Upper lobe of right lung (tissue), 1 donor: Measurements from ENCODE around the gene OSM. TPM values are rescaled to one million over a fixed set of nuclear protein-coding genes. Genes with fewer than 3 reads are reported as not detected.

ENCODE experiments used
- ATAC-seq: fragments of 200-7000 bp; cut with Tn5 transposase; one replicate; pipeline ENCODE4 v1.9.1; 2020; ENCODE audit warnings: mild to moderate bottlenecking, moderate library complexity
- DNase-seq: peaks from one replicate; pipeline ENCODE4 v3.0.0-alpha.2; 2020
- H3K27ac ChIP-seq: fragments of 200-600 bp; one replicate; pipeline ENCODE4 v1.8.0; 2022
- H3K27me3 ChIP-seq: fragments of 200-600 bp; one replicate; pipeline ENCODE4 v1.8.0; 2022; ENCODE audit warnings: mild to moderate bottlenecking
- H3K36me3 ChIP-seq: fragments of 200-600 bp; one replicate; pipeline ENCODE4 v1.8.0; 2022
- H3K4me1 ChIP-seq: fragments of 200-600 bp; one replicate; pipeline ENCODE4 v1.8.0; 2022
- H3K4me3 ChIP-seq: fragments of 200-600 bp; one replicate; pipeline ENCODE4 v1.8.0; 2022; ENCODE audit warnings: mild to moderate bottlenecking
- H3K9me3 ChIP-seq: fragments of 200-600 bp; one replicate; pipeline ENCODE4 v1.8.0; 2022
- intact Hi-C: fragments of 100-400 bp; cut with DNase I; formaldehyde crosslinking; loops from one replicate; pipeline ENCODE4 v1.11.0; 2022
- total RNA-seq: library from RNA; stranded (reverse); fragmentation: NEBNext Ultra II Directional; extraction: Animal tissue kit (Norgen Biotek cat#: 25700); gene quantifications from one replicate; pipeline ENCODE4 v1.2.1, GENCODE V29; 2021
- TF ChIP-seq, protein P1 (sequence below): fragments of 200-600 bp; IDR thresholded peaks from one replicate; pipeline ENCODE4 v1.8.0; 2022; ENCODE audit warnings: antibody characterized with exemption
- donor health status: DM: no; HTN: yes; CAD: no; lungs with severe emphysema.

The OSM gene
- total RNA-seq, 1 donor from 2014 or later: 1.6 TPM

DNA sequence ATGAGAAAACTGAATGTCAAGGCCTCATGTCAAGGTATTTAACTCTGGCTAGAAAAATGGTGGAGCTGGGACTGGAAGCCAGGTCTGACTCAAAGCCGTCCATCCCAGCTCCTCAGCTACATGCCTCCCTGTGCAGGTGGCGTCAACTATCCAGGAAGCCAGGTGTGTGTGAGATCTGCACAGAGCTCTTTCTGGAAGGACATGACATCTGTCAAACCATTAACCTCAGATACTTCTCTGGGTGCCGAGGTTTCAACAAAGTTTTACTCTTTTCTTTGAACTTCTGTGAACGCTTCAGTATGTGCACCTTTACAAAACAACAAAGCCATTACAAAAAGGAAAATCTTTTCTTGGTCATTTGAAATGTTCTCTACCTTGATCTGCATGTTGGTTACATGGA is 29.7 kb upstream of the OSM start:
- ATAC-seq (no peak), DNase-seq (no peak)
- Histone ChIP-seq H3K27ac (peak overlapping the region; percentile 58), H3K27me3 (no peaks in the 10 kb centered on the region), H3K4me3 (no peak overlapping the region), H3K9me3 (no peaks in the 10 kb centered on the region), H3K4me1 (peaks cover 38% of the 10 kb centered on the region), H3K36me3 (peaks cover 94% of the 10 kb centered on the region)
- TF ChIP-seq, protein P1, sequence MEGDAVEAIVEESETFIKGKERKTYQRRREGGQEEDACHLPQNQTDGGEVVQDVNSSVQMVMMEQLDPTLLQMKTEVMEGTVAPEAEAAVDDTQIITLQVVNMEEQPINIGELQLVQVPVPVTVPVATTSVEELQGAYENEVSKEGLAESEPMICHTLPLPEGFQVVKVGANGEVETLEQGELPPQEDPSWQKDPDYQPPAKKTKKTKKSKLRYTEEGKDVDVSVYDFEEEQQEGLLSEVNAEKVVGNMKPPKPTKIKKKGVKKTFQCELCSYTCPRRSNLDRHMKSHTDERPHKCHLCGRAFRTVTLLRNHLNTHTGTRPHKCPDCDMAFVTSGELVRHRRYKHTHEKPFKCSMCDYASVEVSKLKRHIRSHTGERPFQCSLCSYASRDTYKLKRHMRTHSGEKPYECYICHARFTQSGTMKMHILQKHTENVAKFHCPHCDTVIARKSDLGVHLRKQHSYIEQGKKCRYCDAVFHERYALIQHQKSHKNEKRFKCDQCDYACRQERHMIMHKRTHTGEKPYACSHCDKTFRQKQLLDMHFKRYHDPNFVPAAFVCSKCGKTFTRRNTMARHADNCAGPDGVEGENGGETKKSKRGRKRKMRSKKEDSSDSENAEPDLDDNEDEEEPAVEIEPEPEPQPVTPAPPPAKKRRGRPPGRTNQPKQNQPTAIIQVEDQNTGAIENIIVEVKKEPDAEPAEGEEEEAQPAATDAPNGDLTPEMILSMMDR: no peak
- intact Hi-C loops: no loop called here

DNA sequence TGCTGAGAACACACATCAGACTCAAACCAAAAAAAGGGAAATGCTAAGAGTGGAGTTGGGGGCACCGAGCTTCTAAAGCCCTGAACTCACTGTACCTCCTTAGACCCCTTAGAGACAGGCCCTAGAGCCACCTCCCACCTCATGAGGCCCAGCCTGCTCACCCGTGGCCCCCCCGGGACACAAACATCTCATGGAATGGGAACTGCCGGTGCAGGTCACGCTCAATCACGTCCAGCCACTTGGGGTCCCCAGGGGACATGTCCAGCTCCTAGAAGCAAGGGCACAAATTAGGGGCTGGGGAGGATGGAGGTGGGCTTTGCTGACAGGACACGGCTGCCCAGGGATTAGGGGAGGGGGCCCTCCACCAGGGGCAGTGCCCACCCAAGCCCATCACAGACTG is 28.9 kb upstream of the OSM start:
- Histone ChIP-seq H3K27ac (peak overlapping the region; percentile 36), H3K9me3 (no peaks in the 10 kb centered on the region), H3K4me1 (peaks cover 38% of the 10 kb centered on the region), H3K4me3 (no peak overlapping the region), H3K27me3 (no peaks in the 10 kb centered on the region), H3K36me3 (peaks cover 86% of the 10 kb centered on the region)
- ATAC-seq: no peak
- TF ChIP-seq, protein P1: no peak
- intact Hi-C loops: no loop called here
- DNase-seq: no peak

DNA sequence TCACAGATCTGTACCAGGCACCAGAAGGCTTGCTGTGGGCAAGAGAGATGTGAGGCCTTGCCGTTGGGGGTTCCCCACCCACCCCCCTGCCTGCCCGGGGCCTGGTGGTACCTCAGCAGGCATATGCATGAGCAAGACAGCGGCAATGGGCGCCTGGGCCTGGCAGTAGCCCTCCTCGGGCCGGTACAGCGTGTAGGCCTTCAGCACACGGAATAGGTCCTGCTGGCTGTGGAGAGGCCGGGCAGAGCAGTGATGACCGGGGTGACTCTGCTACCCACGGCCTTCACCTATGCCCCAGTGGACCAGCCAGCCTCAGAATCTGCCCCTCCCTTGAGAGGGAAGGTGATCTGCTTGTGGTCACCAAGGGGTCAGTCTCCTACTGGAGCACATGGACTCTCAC is 28.2 kb upstream of the OSM start:
- peak overlapping the region; percentile 58 for H3K27ac ChIP-seq
- intact Hi-C loops: no loop called here
- peaks cover 81% of the 10 kb centered on the region for H3K36me3 ChIP-seq

DNA sequence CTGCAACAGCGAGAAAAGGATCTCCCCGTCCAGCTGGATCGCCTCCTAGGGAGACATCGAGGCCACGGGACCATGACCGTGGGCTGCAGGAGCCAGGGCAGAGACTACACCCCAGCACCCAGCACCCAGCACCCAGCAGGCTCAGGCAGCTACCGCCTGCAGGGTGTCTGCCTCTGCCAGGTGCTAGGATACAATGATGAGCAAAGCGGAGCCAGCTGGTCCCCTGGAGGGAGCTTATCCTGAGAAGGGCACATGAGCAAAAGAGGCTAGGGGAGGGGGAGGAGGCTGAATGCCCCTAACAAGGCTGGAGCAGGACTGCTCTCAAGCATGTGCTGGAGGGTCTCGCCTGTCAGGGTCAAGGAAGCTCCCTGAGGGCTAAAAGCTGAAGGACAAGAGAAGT is 27.4 kb upstream of the OSM start:
- ATAC-seq: no peak
- intact Hi-C loops: no loop called here
- no peaks in the 10 kb centered on the region for H3K27me3 ChIP-seq
- no peaks in the 10 kb centered on the region for H3K9me3 ChIP-seq
- DNase-seq: no peak
- no peak overlapping the region for H3K4me3 ChIP-seq
- no peak overlapping the region for H3K27ac ChIP-seq
- TF ChIP-seq, protein P1: no peak
- H3K36me3 ChIP-seq: peaks cover 73% of the 10 kb centered on the region
- peaks cover 45% of the 10 kb centered on the region for H3K4me1 ChIP-seq

More for the DNA sequence above, 28.2 kb upstream of the OSM start:
- Histone ChIP-seq H3K9me3 (no peaks in the 10 kb centered on the region), H3K4me3 (no peak overlapping the region), H3K27me3 (no peaks in the 10 kb centered on the region), H3K4me1 (peaks cover 44% of the 10 kb centered on the region)
- TF ChIP-seq, protein P1: no peak
- no peak for ATAC-seq
- DNase-seq: no peak

GRCh38 chr22:30293026-30293425 is 26.4 kb upstream of the OSM start:
- H3K4me3 ChIP-seq: no peak overlapping the region
- ATAC-seq: no peak
- intact Hi-C loops: no loop called here
- no peaks in the 10 kb centered on the region for H3K27me3 ChIP-seq
- H3K27ac ChIP-seq: peak overlapping the region; percentile 17
- DNase-seq: no peak
- TF ChIP-seq, protein P1: no peak
- peaks cover 54% of the 10 kb centered on the region for H3K4me1 ChIP-seq
- H3K9me3 ChIP-seq: no peaks in the 10 kb centered on the region
- H3K36me3 ChIP-seq: peaks cover 63% of the 10 kb centered on the region
